Lower lobe of right lung (tissue), 2 donors: ENCODE data around the gene ENPP6. TPM values are rescaled to one million over a fixed set of nuclear protein-coding genes. Genes with fewer than 3 reads are reported as not detected.

Experiments
- ATAC-seq, 2 donors: fragments of 200-7000 bp; cut with Tn5 transposase; one replicate each; pipeline ENCODE4 v1.9.1; 2020 to 2022; ENCODE audit warnings: mild to moderate bottlenecking in 2 of 2, moderate library complexity in 2 of 2
- DNase-seq: peaks from one replicate; pipeline ENCODE4 v3.0.0-alpha.2; 2020
- H3K27ac ChIP-seq: fragments of 200-600 bp; one replicate; pipeline ENCODE4 v1.8.0; 2022
- H3K27me3 ChIP-seq: fragments of 200-600 bp; one replicate; pipeline ENCODE4 v1.8.0; 2022; ENCODE audit warnings: low read depth
- H3K36me3 ChIP-seq: fragments of 200-600 bp; one replicate; pipeline ENCODE4 v1.8.0; 2022; ENCODE audit warnings: mild to moderate bottlenecking
- H3K4me1 ChIP-seq: fragments of 200-600 bp; one replicate; pipeline ENCODE4 v1.8.0; 2022
- H3K4me3 ChIP-seq: fragments of 200-600 bp; one replicate; pipeline ENCODE4 v1.8.0; 2022; ENCODE audit warnings: mild to moderate bottlenecking
- H3K9me3 ChIP-seq: fragments of 200-600 bp; one replicate; pipeline ENCODE4 v1.8.0; 2022
- intact Hi-C: fragments of 100-400 bp; cut with DNase I; formaldehyde crosslinking; loops from one replicate; pipeline ENCODE4 v1.11.0; 2022
- total RNA-seq: library from RNA; stranded (reverse); fragmentation: NEBNext Ultra II Directional; extraction: Animal tissue kit (Norgen Biotek cat#: 25700); gene quantifications from one replicate; pipeline ENCODE4 v1.2.1, GENCODE V29; 2021
- TF ChIP-seq, protein P1 (sequence below): fragments of 200-600 bp; IDR thresholded peaks from one replicate; pipeline ENCODE4 v1.8.0; 2022; ENCODE audit warnings: antibody characterized with exemption, mild to moderate bottlenecking
- donor health status: DM: no; HTN: yes; CAD: no; lungs with severe emphysema.

The ENPP6 gene
- total RNA-seq, 1 donor from 2014 or later: 0.74 TPM

DNA sequence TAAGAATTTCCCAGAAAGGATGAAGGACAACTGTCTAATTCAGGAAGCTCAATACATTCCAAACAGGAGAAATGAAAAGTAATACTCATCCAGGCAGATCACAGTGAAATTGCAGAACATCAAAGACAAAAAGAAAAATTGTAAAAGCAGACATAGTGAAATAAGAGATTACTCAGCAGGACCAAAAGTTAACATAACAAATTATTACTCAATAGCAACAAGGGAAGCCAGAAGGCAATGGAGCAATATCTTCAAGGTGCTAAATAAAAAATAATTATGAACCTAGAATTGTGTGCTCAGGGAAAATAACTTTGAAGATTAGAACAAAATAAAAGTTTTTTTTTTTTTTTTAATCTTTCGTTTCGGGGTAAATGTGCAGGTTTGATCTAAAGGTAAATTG lies 30.5 kb upstream of the ENPP6 start:
- Histone ChIP-seq H3K27ac (no peak overlapping the region), H3K9me3 (no peaks in the 10 kb centered on the region), H3K27me3 (no peaks in the 10 kb centered on the region), H3K36me3 (no peaks in the 10 kb centered on the region), H3K4me3 (no peak overlapping the region), H3K4me1 (no peaks in the 10 kb centered on the region)
- DNase-seq: no peak
- TF ChIP-seq, protein P1, sequence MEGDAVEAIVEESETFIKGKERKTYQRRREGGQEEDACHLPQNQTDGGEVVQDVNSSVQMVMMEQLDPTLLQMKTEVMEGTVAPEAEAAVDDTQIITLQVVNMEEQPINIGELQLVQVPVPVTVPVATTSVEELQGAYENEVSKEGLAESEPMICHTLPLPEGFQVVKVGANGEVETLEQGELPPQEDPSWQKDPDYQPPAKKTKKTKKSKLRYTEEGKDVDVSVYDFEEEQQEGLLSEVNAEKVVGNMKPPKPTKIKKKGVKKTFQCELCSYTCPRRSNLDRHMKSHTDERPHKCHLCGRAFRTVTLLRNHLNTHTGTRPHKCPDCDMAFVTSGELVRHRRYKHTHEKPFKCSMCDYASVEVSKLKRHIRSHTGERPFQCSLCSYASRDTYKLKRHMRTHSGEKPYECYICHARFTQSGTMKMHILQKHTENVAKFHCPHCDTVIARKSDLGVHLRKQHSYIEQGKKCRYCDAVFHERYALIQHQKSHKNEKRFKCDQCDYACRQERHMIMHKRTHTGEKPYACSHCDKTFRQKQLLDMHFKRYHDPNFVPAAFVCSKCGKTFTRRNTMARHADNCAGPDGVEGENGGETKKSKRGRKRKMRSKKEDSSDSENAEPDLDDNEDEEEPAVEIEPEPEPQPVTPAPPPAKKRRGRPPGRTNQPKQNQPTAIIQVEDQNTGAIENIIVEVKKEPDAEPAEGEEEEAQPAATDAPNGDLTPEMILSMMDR: no peak
- intact Hi-C loops: no loop called here
- ATAC-seq: no peak

DNA sequence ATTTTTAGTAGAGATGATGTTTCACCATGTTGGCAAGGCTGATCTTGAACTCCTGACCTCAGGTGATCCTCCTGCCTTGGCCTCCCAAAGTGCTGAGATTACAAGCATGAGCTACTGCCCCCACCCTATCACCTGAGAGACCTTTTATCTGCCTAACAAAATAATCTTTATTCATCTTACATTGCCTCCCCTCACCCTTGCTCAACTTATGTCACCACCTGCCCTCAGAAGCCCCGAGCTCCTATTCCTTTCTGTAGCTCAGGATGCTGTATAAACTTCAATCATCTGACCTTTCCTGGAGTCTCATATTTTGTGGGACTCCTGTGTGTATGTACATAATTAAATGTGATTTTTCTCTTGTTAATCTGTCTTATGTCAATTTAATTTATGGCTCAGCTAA lies 29.7 kb upstream of the ENPP6 start:
- Histone ChIP-seq H3K4me3 (no peak overlapping the region), H3K27ac (no peak overlapping the region), H3K27me3 (no peaks in the 10 kb centered on the region), H3K9me3 (no peaks in the 10 kb centered on the region), H3K4me1 (no peaks in the 10 kb centered on the region), H3K36me3 (no peaks in the 10 kb centered on the region)
- intact Hi-C loops: no loop called here
- TF ChIP-seq, protein P1: no peak
- ATAC-seq: no peak
- no peak for DNase-seq

DNA sequence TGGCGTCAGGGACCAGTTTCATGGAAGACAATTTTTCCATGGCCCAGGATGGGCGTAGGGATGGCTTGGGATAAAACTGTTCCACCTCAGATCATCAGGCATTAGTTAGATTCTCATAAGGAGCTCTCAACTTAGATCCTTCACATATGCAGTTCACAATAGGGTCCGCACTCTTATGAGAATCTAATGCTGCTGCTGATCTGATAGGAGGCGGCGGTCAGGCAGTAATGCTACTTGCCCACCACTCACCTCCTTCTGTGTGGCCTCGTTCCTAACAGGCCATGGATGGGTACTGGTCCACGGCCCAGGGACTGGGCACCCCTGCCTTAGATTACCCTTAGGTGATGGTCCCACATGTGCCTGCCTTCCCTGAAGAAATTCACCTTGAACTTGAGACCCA lies 28.8 kb upstream of the ENPP6 start:
- H3K27me3 ChIP-seq: no peaks in the 10 kb centered on the region
- TF ChIP-seq, protein P1: no peak
- no peak overlapping the region for H3K4me3 ChIP-seq
- no peaks in the 10 kb centered on the region for H3K36me3 ChIP-seq
- no peak overlapping the region for H3K27ac ChIP-seq
- H3K9me3 ChIP-seq: no peaks in the 10 kb centered on the region
- DNase-seq: no peak
- ATAC-seq: no peak
- no peaks in the 10 kb centered on the region for H3K4me1 ChIP-seq
- intact Hi-C loops: no loop called here

DNA sequence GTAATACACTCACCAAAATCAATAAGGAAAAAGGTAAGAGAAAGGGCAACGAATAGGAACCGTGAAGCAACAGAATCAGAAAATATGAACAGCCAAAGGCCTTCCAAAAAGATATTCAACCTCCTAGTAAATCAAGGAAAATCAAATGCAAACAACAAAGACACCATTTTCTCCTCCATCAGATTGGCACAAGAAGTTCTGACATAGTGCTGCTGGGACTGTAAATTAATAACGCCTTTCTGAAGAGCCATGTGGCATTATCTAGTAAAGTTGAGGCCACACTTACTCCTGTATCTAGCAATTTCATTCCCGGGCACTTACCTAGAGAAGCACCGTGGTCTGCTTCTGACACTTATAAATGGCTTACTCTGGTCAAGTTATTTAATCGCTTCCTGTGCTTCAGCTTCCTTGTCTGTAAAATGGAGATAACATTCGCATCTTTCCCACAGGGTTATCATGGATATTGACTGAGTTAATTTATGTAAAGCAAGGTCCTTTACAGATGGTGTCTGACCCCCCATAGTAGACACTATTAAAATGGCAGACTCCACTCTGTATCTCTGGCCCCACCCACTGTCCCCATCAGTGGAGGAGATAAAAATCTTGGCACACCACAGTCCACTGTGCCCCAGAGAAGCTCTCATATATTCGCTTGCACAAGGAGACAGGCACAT lies 20.5 kb upstream of the ENPP6 start:
- Histone ChIP-seq H3K27ac (no peak overlapping the region), H3K4me3 (no peak overlapping the region), H3K9me3 (no peaks in the 10 kb centered on the region), H3K36me3 (no peaks in the 10 kb centered on the region), H3K27me3 (no peaks in the 10 kb centered on the region), H3K4me1 (no peaks in the 10 kb centered on the region)
- DNase-seq: no peak
- intact Hi-C loops: no loop called here
- TF ChIP-seq, protein P1: no peak
- ATAC-seq: no peak

DNA sequence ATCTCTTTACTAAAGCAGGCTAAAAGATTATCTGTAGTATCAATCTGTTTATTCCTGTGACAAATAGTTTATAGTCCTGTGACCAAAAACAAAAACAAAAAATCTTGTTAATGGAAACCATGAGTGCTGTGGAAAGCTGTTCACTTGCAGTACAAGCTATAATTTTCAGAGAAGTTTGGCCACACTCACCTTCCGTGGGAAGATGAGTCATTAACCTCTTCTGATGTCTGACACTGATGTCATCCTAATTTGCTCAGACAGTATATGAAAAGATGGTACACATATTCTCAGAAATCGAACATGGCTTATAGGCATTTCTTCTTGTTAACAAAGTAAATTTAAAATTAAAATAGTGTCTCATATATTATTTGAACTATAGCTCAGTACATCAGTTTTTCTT lies 19.9 kb upstream of the ENPP6 start:
- Histone ChIP-seq H3K27ac (no peak overlapping the region), H3K36me3 (no peaks in the 10 kb centered on the region), H3K4me1 (no peaks in the 10 kb centered on the region), H3K27me3 (no peaks in the 10 kb centered on the region), H3K4me3 (no peak overlapping the region), H3K9me3 (no peaks in the 10 kb centered on the region)
- no peak for ATAC-seq
- DNase-seq: no peak
- intact Hi-C loops: no loop called here
- TF ChIP-seq, protein P1: no peak

DNA sequence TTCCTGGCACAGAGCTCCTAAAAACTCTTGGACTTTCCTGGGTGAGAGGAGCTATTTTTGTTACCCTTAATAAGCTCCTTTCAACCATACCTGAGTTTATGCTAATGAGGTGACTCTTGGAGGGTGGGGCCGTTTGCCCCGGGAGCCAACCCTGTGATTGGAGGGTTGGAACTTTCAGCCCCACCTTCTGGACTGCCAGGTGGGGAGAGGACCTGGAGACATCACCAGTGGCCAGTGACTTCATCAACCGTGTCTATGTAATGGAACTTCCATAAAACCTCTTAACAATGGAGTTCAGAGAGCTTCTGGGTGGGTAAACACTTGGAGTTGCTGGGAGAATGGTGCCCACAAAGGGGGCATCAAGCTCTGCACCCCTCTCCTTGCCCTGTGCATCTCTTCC lies 17.9 kb upstream of the ENPP6 start:
- DNase-seq (no peak), ATAC-seq (no peak)
- peaks cover 2% of the 10 kb centered on the region for H3K27me3 ChIP-seq
- H3K27ac ChIP-seq: no peak overlapping the region
- H3K4me3 ChIP-seq: no peak overlapping the region
- intact Hi-C loops: no loop called here
- H3K9me3 ChIP-seq: no peaks in the 10 kb centered on the region
- H3K36me3 ChIP-seq: no peaks in the 10 kb centered on the region
- TF ChIP-seq, protein P1: no peak
- H3K4me1 ChIP-seq: no peaks in the 10 kb centered on the region
